DMS 273 (cell line): ENCODE results near the gene IDH3G.

Experiments used
- DNase-seq: peaks from one replicate; lab custom pipeline; 2025; ENCODE audit not compliant: unreplicated experiment; lab: John Stamatoyannopoulos, UW

Gene IDH3G

GRCh38 chrX:153773741-153774575, 20.2 kb downstream of the IDH3G start:
- no peak for DNase-seq

GRCh38 chrX:153773218-153773611, 21.0 kb downstream of the IDH3G start:
- DNase-seq = no peak

GRCh38 chrX:153772316-153773217, 21.6 kb downstream of the IDH3G start:
- no peak for DNase-seq

- DNase-seq = no peak
These were observed 22.5 kb downstream of the IDH3G start for GRCh38 chrX:153771415-153772315.

DNA sequence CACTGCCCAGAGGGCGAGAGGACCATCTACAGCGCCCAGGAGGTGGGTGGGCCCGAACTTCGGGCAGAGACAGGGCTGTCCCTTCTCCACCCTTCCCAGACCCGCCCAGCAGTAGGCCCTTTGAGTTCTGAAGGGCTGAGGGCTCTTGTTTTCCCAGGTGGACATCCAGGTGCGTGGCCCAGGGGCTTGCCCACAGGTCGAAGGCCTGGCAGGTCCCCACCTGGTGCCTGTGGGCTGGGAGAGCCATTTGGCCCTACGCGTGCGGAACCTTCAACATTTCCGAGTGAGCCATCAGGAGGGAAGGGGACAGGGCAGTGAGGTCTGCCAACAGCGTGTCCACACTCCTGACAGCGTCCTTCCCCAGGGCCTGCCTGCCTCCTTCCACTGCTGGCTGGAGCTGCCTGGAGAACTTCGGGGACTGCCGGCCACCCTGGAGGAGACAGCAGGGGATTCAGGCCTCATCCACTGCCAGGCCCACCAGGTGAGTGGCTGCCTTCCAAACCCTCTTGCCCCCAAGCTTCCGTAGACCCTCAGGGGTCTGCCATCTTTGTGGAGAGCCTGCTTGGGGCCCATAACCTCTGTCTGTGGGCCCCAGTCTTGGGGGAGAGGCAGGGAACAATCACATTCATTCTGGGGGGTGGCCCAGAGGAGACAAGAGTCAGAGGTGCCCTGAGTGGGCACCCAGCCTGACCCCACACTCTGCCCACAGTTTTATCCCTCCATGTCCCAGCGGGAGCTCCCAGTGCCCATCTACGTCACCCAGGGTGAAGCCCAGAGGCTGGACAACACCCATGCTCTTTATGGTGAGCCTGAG, 23.4 kb downstream of the IDH3G start:
- no peak for DNase-seq

DNA sequence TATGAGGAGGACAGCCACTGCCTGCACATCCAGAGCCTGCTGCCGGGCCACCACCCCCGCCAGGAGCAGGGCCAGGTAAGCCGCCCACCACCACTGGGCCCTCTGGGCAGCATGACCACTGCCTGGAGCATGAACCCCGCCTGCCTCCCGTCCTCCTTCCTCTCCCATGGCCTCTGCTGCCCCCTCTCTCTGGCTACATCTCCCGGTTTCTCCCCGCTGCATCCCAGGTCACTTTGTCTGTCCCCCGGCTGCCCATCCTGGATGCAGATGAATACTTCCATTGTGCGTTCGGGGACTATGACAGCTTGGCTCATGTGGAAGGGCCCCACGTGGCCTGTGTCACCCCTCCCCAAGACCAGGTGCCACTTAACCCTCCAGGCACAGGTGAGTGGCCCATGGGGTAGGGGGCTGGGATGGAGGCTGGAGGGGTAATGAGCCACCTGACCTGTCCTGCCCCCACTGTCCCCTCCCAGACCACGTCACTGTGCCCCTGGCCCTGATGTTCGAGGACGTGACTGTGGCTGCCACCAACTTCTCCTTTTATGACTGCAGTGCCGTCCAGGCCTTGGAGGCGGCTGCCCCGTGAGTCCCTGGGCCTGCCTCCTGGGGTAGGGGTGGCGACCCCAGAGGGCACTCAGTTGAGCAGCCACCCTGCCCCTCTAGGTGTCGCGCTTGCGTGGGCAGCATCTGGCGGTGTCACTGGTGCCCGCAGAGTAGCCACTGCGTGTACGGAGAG, 24.1 kb downstream of the IDH3G start:
- DNase-seq = no peak

GRCh38 chrX:153769158-153769864, 24.9 kb downstream of the IDH3G start:
- DNase-seq = no peak

- no peak for DNase-seq
These were observed 25.6 kb downstream of the IDH3G start for GRCh38 chrX:153768311-153769157.

GRCh38 chrX:153767674-153768055, 26.5 kb downstream of the IDH3G start:
- no peak for DNase-seq

DNA sequence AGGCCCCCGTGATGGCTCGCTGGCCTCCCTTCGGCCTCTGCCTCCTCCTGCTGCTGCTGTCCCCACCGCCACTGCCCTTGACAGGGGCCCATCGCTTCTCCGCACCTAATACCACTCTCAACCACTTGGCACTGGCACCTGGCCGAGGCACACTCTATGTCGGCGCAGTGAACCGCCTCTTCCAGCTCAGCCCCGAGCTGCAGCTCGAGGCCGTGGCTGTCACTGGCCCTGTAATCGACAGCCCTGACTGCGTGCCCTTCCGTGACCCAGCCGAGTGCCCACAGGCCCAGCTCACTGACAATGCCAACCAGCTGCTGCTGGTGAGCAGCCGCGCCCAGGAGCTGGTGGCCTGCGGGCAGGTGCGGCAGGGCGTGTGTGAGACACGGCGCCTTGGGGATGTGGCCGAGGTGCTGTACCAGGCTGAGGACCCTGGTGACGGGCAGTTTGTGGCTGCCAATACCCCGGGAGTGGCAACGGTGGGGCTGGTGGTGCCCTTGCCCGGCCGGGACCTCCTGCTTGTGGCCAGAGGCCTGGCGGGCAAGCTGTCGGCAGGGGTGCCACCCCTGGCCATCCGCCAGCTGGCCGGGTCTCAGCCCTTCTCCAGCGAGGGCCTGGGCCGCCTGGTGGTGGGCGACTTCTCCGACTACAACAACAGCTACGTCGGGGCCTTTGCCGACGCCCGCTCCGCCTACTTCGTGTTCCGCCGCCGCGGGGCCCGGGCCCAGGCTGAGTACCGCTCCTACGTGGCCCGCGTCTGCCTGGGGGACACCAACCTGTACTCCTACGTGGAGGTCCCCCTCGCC, 27.1 kb downstream of the IDH3G start:
- DNase-seq = no peak

DNA sequence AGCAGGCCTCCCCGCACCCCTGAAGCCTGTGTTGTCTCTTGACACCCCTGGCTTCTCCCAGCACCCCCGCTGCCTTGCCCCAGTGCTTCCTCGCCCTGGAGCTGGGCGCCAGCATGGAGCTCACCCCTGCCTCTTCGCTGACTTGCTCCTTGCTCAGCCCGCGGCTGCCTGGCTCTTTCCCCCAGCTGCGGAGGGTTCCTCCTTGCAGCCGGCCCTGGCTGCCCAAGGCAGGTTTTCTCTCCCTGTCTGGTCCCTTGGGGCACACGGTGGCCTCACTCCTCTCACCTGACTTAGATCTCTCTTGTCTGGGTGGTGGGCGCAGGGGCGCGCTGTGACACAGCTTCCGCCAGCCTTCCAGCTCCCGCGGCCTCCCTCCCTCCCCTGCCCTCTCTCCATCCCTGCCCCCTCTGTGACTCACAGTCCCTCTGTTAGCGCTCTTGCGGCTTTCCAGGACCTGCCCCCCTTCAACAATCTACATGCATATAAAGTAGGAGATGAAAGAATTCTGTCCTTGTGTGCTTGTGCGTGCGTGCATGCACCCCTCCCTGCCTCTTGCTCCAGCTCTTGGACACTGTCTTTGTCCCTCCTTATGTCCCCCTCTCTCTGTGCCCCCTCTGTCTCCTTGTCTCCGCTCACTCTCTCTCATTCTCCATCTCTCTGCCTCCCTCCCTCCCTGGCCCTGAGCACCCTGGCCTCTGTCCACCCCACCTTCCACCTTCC, 27.9 kb downstream of the IDH3G start:
- peak; percentile 82 for DNase-seq

GRCh38 chrX:153765138-153766079, 28.8 kb downstream of the IDH3G start:
- DNase-seq = no peak

- no peak for DNase-seq
These were observed 29.4 kb downstream of the IDH3G start for GRCh38 chrX:153764786-153765137.

DNA sequence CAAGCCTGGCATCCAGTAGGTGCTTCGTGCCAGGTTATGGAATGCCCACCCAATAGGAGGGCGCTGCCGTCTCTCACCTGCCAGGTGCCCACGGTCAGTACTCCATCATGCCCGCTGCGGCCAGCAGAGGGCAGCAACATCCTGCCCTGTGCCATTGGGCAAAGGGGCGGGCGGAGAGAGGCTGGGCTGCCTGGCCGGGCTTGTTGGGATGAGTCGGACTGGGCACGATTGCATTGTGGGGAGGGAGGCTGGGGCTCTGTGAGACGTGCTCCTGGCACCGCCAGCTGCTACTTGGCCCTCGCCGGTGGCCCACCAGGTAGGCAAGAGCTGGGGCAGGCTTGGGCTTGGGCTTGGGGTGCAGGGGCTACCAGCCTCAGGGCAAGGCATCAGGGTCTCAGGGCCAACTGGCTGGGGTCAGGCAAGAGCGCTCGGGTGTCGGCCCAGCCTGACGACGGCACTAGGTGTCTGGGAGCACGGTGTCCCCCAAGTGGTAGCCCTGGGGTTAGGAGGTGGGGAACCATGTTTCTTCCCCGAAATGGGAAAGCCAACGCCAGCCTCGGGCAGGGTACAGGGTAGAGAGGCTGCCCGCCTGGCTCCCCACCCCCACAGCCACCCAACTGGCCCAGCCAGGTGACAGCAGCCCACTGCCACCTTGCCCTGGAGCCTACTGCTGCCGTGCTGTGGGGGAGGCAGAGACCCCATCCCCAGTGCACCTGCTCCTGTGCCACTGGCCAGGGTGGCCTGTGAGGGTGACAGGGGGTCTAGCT, 30.0 kb downstream of the IDH3G start, which contains the start of gene PLXNB3:
PLXNB3 (plus strand) TSS at position 261 of the 767 bp plus-strand sequence. CDS start 1,287 bp downstream, outside the sequence.
- DNase-seq = peak; percentile 95
